HG03558 (cell line): ENCODE results near the gene NBEAL2.
"Not testable (repeated sequence)": the region's sequence is repeated elsewhere in the genome, so short reads cannot be mapped to it uniquely, and the experiment has no call there.

ENCODE experiments used
- ATAC-seq: cut with Tn5 transposase; IDR thresholded peaks from one replicate; pipeline ENCODE4 v1.9.1; 2021; ENCODE audit warnings: moderate number of reproducible peaks; ENCODE audit not compliant: unreplicated experiment; ENCODE audit errors: extremely low read depth

NBEAL2 gene

GRCh38 chr3:47028146-47028545, 48.7 kb downstream of the NBEAL2 start:
- ATAC-seq, result no peak

GRCh38 chr3:47028667-47029066, 49.2 kb downstream of the NBEAL2 start:
- ATAC-seq, result no peak

GRCh38 chr3:47031041-47031440, 51.6 kb downstream of the NBEAL2 start:
- not testable (repeated sequence) for ATAC-seq

- ATAC-seq, result no peak
Measured at GRCh38 chr3:47034868-47035489, 55.5 kb downstream of the NBEAL2 start.

DNA sequence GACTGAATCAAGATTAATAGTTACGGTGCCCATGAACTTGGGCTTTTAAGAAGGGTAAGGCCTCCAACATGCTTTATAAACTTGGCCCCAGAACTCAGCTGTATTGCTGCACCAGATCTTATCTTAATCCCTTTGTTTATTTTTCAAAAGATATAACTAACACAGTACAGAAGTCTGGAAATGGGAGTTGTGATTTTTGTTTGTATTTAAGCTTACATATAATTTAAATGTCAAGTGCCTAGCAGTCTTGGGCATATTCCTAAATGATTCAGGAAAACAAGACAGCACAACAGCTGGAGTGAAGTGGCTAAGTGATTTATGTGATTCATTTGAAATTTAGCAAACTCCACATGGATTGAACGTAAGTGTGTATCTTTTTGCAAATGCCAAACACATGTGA, 56.2 kb downstream of the NBEAL2 start:
- no peak for ATAC-seq

DNA sequence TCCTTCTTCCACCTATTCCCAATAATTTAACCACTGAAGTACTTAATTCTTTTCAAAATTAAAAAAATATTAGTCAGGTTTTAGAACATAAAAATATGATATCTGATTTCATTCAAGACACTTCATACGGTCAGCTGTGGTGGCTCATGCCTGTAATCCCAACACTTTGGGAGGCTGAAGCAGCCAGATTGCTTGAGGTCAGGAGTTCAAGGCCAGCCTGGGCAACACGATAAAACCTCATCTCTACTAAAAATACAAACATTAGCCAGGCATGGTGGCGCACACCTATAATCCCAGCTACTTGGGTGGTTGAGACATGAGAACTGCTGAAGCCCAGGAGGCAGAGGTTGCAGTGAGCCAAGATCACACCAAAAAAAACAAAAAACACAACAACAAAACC, 56.7 kb downstream of the NBEAL2 start:
- ATAC-seq, result no peak

GRCh38 chr3:47037302-47037701, 57.8 kb downstream of the NBEAL2 start:
- ATAC-seq, result not testable (repeated sequence)

GRCh38 chr3:47041114-47041513, 61.6 kb downstream of the NBEAL2 start:
- no peak for ATAC-seq

GRCh38 chr3:47042231-47042791, 62.8 kb downstream of the NBEAL2 start:
- ATAC-seq, result no peak

- ATAC-seq, result no peak
Measured at GRCh38 chr3:47047069-47047468, 67.6 kb downstream of the NBEAL2 start.

DNA sequence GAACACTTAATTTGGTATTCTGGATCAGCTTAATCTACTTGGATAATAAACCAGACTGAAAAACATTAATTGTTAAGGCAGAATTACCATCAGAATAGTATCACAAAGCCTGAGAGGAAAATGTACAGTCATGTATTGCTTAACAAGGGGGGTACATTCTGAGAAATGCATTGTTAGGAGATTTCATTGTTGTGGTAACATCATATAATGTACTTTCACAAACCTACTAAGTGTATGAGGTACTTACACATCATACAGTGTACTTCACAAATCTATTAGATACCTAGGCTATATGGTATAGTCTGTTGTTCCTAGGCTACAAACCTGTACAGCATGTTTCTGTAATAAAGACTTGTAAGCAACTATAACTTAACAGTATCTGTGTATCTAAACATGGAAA, 68.2 kb downstream of the NBEAL2 start:
- ATAC-seq, result no peak

DNA sequence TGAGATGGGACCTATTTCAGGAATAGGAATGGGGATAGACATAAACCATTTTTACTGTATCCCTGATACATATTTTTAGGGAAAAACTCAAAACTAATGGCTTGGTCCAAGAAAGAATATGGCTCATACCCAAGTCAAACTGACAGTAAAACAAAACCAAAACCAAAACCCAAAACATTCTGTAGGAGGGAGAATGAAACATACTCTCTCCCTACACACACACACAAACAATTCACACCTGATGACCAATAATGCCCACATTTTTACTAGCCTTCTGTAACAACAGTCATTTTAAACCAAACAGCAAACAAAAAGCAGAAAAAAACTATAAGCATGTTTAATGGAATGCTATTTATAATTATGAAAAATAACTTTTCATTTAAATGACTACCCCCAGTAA, 74.9 kb downstream of the NBEAL2 start:
- no peak for ATAC-seq

DNA sequence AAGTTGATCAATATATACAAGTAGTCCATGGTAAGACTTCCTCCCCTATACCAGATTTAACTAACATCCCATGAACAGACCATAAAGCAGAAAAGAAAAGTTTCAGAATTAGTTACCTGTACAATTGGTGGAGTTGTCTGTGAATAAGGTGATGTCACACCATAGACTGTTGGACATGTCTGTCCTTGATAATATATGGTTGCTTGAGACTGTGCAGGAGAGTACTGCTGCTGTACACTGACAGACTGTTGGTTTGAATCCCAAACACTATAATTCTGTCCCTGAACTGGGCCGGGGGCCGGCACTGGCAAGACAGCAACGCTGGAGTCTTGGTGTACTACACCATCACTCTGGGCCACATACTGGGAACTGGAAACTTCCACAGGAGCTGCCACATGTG, 77.2 kb downstream of the NBEAL2 start:
- ATAC-seq, result no peak

DNA sequence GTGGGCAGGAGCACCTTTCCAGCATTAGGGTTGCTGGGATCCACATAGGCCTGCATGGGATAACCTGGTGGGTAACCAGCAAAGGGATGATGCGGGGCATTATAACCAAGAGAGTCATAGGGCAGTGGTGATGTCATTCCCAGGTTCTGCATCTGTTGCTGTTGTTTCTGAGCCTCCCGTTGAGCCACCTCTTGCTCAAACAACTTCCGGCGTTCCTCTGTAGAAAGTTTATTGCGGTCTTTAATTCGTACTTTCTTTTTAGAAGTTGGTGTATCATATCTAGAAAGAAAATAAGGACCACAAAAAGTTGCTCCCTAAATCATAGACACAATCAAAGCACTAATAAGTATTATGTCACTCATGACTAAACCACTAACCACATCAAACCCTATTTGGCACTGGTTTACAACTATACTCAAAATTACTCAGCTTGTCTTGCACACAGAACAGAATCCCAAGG, 77.8 kb downstream of the NBEAL2 start:
- ATAC-seq, result no peak
